EL (cell line): Measurements from ENCODE around the gene C17orf58.
"Not testable (repeated sequence)": the region's sequence is repeated elsewhere in the genome, so short reads cannot be mapped to it uniquely, and the experiment has no call there.

Experiments
- DNase-seq: peaks from one replicate; pipeline ENCODE4 v3.0.0-alpha.2; 2016

C17orf58 gene

DNA sequence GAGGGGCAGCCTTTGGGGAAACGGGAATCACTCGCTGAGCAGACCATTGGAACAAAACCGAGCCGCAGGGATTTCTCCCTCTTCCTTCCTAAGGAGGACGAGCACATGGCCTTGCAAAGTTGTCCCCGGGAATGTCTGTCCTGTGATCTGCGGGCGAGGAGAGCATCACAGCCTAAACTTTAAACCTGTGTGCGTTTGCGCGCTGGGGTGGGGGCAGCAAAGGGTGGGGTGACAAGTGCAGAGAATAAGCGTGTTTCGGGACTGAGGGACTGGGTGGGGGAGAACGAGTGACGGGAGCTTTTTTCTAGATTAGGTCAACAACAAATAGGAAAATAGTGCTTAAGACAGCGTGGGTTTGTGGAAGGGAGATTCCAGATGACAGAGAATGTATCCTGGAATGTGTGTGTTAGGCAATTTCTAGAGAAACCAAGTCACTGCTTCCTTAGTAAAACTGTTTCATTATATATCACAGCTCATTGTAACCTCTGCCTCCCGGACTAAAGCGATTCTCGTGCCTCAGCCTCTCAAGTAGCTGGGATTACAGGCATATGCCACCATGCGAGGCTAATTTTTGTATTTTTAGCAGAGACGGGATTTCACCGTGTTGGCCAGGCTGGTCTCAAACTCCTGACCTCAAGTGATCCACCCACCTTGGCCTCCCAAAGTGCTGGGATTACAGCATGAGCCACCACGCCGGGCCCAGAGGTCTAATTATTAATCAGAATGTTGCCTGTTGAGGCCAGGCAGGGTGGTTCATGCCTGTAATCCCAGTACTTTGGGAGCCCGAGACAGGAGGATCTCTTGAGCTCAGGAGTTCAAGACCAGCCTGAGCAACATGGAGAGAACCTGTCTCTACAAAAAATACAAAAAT, at the start of gene C17orf58:
Gene C17orf58 (minus strand): TSS at position 169 of the 871 bp plus-strand sequence. CDS start 271 bp downstream, outside the sequence.
- peak; percentile 43 for DNase-seq

- DNase-seq, result no peak
Observed at GRCh38 chr17:68036304-68037147, 40.3 kb upstream of the C17orf58 start.

GRCh38 chr17:68035523-68036303, 39.4 kb upstream of the C17orf58 start, which contains the start of gene KPNA2:
TSS of gene KPNA2 (plus strand) at chr17:68035735. CDS start at chr17:68037133, 1,398 bp downstream.
- DNase-seq, result peak; percentile 99

DNA sequence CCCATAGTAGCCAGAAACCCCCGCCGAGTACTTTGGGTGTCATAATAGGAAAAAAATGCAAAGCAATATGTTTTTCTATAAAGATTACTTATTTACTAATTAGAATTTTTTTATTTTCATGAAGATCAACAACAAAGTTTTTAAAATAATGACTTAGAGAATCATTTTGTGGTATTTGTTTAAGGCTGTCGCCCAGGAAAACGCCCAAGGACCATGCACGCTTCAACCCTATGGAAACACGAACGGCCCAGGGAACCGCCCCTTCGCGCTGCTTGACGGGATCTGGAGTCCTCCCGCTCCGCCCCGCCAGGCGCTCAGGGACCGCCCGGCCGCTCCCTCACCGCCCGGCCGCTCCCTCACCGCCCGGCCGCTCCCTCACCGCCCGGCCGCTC, 38.9 kb upstream of the C17orf58 start:
- no peak for DNase-seq

- no peak for DNase-seq
Observed at GRCh38 chr17:68034452-68034776, 38.1 kb upstream of the C17orf58 start.

GRCh38 chr17:68033636-68034451, 37.6 kb upstream of the C17orf58 start:
- DNase-seq, result peak; percentile 70

DNA sequence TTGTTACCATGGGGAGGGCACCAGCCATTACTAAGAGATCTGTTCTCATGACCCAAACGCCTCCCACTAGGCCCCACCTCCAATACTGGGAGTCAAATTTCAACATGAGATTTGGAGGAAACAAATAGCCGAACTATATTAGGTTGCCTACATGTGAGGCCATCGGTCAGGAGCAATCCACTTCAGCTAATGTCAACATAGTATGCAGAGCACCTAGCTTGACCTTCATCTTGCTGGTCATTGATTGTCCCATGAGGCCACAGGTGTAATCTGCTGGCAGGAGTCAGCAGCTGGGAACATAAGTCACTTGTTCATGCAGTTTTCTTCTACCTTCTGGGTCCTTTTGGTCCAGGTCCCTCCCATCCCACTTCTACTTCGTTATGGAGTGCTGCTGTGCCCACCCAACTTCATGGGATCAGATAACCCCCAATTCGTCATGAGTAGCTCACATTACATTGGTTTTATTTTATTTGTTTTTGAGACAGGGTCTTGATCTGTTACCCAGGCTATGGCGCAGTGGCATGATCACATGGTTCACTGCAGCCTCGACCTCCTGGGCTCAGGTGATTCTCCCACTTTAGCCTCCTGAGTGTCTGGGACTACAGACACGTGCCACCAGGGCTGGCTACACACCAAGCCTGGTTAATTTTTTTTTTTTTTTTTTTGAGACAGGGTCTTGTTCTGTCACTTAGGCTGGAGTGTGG, 33.4 kb upstream of the C17orf58 start:
- DNase-seq, result no peak

DNA sequence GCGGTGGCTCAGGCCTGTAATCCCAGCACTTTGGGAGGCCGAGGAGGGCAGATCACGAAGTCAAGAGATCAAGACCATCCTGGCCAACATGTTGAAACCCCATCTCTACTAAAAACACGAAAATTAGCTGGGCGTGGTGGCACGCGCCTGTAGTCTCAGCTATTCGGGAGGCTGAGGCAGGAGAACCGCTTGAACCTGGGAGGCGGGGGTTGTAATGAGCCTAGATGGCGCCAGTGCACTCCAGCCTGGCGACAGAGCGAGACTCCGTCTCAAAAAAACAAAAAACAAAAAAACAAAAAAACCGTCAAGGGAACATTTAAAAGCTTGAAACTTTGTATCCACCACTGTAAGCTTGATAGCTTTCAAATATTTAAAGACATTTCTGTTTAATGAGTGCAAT, 26.3 kb upstream of the C17orf58 start:
- DNase-seq, result not testable (repeated sequence)

DNA sequence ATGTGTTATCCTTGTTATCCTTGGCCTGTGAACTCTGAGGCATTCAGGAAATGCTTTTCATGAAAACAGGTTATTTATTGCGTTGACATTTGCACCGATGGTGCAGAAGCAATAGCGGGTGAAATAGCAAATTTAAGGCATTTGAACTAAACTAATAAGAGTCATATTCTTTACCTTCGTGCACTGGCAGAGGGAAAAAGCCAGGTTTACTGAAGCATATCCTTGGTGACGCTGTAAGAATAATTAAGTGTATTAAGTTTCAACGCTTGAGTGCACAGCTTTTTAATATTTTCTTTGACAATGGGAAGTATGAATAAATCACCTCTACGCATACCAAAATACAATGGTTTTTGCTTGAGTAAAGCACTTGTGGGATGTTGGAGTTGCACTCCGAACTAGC, 25.7 kb upstream of the C17orf58 start:
- DNase-seq, result no peak

DNA sequence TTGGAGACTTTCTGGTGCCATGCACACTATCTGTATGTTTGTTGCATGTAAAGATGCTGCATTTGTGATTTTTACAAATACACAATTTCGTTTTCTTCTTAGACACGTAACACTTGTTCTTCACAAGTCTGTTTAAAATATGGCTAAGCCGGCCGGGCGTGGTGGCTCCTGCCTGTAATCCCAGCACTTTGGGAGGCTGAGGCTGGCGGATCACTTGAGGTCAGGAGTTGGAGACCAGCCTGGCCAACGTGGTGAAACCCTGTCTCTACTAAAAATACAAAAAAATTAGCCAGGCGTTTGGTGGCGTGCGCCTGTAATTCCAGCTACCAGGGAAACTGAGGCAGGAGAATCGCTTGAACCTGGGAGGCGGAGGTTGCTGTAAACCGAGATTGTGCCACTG, 24.5 kb upstream of the C17orf58 start:
- DNase-seq, result not testable (repeated sequence)

DNA sequence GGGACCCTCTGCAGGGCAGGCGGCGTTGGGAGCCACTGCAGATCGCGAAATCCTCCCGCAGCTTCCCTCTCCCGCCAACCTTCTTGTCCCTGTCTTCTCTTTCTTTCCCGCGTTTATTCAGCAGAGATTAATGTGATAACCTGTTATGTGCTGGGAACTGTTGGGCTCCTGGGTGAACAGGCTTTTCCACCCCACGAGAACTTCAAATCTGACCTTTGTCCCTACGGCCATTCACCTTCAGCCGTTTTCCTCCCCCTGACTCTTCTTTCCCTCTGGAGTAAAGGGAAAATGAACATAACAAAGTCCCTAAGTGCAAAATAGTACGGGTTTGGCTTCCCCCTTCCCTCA, 24.1 kb upstream of the C17orf58 start:
- DNase-seq, result no peak

DNA sequence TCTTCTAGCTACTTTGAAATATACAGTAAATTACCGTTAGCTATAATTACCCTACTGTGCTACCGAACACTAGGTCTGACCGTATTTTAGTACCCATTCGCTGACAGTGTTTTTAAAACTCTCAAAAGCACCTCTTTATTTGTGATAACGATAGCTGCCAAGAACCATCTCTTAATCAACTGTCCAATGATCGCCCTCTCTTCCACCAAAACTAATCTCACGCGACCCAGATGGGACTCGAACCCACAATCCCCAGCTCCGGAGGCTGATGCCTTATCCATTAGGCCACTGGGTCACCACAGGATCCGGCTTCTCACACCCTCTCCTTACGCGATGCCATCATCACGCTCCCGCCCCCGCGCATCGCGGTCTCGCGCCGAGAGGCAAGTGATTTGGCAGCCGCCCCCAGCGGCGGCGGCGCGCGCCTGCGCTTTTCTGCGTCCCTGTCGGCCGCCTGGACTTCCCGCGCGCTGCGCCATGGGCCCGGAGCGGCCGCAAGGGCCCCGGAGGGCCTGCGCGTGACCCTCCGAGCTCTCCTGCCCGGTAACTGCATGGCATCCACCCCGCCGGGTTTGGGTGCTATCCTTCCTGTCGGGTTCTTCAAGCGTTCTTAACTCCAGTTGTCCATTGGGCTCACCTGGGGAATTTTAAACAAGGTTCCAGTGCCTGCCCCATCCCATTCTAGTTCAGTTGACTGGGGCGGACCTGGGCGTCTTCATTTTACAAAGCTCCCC, 23.6 kb upstream of the C17orf58 start:
- peak; percentile 96 for DNase-seq

DNA sequence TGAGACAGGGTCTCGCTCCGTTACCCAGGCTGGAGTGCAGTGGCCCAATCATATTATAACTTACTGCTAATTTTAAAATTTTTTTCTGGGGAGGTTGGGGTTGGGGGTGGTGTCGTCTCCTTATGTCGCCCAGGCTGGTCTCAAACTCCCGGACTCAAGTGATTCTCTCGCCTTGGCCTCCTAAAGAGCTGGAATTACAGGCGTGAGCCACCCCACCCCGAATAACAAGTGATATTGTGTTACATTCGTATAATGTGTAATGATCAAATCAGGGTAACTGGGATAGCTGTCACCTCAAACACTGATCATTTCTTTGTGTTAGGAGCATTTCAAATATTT, 23.0 kb upstream of the C17orf58 start:
- no peak for DNase-seq

- DNase-seq, result not testable (repeated sequence)
Observed at GRCh38 chr17:68018493-68018892, 22.2 kb upstream of the C17orf58 start.

GRCh38 chr17:68016838-68017237, 20.6 kb upstream of the C17orf58 start:
- no peak for DNase-seq

GRCh38 chr17:68015081-68015723, 18.9 kb upstream of the C17orf58 start:
- no peak for DNase-seq

DNA sequence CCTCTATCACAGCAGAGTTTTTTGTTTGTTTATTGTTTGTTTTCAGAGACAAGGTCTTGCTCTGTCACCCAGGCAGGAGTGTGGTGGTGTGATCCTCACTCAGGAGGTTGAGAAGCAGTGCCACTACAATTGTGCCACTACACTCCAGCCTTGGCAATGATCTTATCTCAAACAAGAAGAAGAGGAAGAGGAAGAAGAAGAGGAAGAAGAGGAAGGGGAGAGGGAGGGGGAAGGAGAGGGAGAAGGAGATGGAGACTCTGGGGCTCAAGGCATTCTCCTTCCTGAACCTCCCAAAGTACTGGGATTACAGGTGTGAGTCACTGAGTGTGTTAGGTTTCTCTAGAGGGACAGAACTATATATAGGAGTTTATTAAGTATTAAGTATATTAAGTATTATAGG, 17.1 kb upstream of the C17orf58 start:
- DNase-seq, result no peak

DNA sequence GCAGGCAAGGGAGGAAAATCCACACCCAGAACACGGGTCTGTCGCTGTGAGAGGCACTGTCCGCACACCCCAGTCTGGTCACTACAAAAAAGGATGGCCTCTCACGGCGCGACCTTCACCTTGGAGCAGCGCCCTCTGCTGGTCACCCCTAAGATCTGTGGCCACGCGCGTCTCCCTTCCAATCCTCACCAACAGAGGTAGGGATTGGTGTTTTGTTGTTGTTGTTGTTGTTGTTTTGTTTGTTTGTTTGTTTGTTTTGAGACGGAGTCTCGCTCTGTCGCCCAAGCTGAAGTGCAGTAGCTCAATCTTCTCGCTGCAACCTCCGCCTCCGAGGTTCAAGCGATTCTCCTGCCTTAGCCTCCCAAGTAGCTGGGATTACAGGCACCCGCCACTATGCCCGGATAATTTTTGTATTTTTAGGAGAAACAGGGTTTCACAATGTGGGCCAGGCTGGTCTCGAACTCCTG, 15.0 kb upstream of the C17orf58 start:
- DNase-seq, result peak; percentile 39

DNA sequence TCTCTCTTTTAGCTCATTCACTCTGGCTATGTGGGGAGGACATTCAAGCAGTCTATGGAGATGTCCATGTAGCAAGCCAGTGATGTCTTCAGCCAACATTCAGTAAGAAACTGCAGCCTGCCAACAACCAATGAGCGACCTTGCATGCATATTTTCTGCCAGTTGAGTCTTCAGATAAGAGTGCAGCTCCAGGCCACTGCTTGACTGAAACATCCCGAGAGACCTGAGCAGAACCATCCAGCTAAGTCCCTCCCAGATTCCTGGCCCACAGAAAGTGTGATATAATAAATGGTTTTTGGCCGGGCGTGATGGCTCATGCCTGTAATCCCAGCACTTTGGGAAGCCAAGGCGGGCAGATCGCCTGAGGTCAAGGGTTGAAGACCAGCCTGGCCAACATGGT, 10.5 kb upstream of the C17orf58 start:
- no peak for DNase-seq

GRCh38 chr17:68004201-68004600, 7.9 kb upstream of the C17orf58 start:
- DNase-seq, result no peak
